ENCODE data around the gene PRG2.
"Not testable (repeated sequence)": the region's sequence is repeated elsewhere in the genome, so short reads cannot be mapped to it uniquely, and the experiment has no call there.

Gene PRG2

GRCh38 chr11:57368106-57368844 is 22.2 kb downstream of the PRG2 start:
- no peak overlapping the region for H3K27ac ChIP-seq
- DNase-seq (ENCODE audit: low spot score) = no peak

GRCh38 chr11:57364851-57365660 is 25.4 kb downstream of the PRG2 start:
- Histone ChIP-seq H3K27ac (no peak overlapping the region), H3K4me3 (no peak overlapping the region)
- no peak for TF ChIP-seq CTCF (IDR thresholded peaks at IDR 0.05)
- DNase-seq (ENCODE audit: low spot score) = no peak

More at GRCh38 chr11:57368106-57368844, 22.2 kb downstream of the PRG2 start:
- no peak overlapping the region for H3K4me3 ChIP-seq
- TF ChIP-seq CTCF (IDR thresholded peaks at IDR 0.05) = no peak

- no peak for DNase-seq (ENCODE audit: low spot score)
- Histone ChIP-seq H3K4me3 (no peak overlapping the region), H3K27ac (no peak overlapping the region)
- TF ChIP-seq CTCF (IDR thresholded peaks at IDR 0.05) = no peak
Observed at GRCh38 chr11:57363131-57364080, 27.0 kb downstream of the PRG2 start.

- Histone ChIP-seq H3K27ac (no peak overlapping the region), H3K4me3 (no peak overlapping the region)
- no peak for DNase-seq (ENCODE audit: low spot score)
- TF ChIP-seq CTCF (IDR thresholded peaks at IDR 0.05) = no peak
Observed at GRCh38 chr11:57361926-57362325, 28.5 kb downstream of the PRG2 start.

GRCh38 chr11:57361420-57361819 is 29.0 kb downstream of the PRG2 start:
- DNase-seq (ENCODE audit: low spot score); H3K4me3 ChIP-seq; H3K27ac ChIP-seq: not testable (repeated sequence)

GRCh38 chr11:57360991-57361390 is 29.5 kb downstream of the PRG2 start:
- no peak for DNase-seq (ENCODE audit: low spot score)
- no peak for TF ChIP-seq CTCF (IDR thresholded peaks at IDR 0.05)
- Histone ChIP-seq H3K4me3 (no peak overlapping the region), H3K27ac (no peak overlapping the region)

Data from coronary artery (tissue), 2 donors.